ENCODE results near the gene SERPINE1.
A peak's percentile ranks its signal among the peaks of the same experiment; 100 is the strongest.

SERPINE1 gene

GRCh38 chr7:101156866-101157589 is 30.1 kb downstream of the SERPINE1 start:
- no peak for DNase-seq

GRCh38 chr7:101159696-101160674 is 33.1 kb downstream of the SERPINE1 start:
- no peak for DNase-seq

- no peak for DNase-seq
Observed at GRCh38 chr7:101160910-101161309, 34.0 kb downstream of the SERPINE1 start.

- no peak for DNase-seq
Observed at GRCh38 chr7:101161692-101162471, 35.0 kb downstream of the SERPINE1 start.

- DNase-seq: peak in 3 of 4 experiments; percentile 34 to 65 (median 57)
Observed at GRCh38 chr7:101162551-101163278, 35.8 kb downstream of the SERPINE1 start.

GRCh38 chr7:101163279-101164070 is 36.6 kb downstream of the SERPINE1 start:
- no peak for DNase-seq

- peak in 3 of 4 experiments; percentile 57 to 80 (median 66) for DNase-seq
Observed at GRCh38 chr7:101164071-101164840, 37.4 kb downstream of the SERPINE1 start.

- peak; percentile 98 to 100 (median 99) for DNase-seq
Observed at GRCh38 chr7:101165075-101165957, 38.4 kb downstream of the SERPINE1 start, which contains the start of gene VGF. TSS of gene VGF (minus strand) at chr7:101165569. CDS start at chr7:101164843, 726 bp downstream.

- no peak for DNase-seq
Observed at GRCh38 chr7:101165958-101166647, 39.2 kb downstream of the SERPINE1 start.

- DNase-seq: no peak
Observed at GRCh38 chr7:101166648-101166908, 39.7 kb downstream of the SERPINE1 start.

GRCh38 chr7:101166909-101167644 is 40.2 kb downstream of the SERPINE1 start:
- no peak for DNase-seq

GRCh38 chr7:101167645-101168411 is 40.9 kb downstream of the SERPINE1 start:
- DNase-seq: no peak

- DNase-seq: no peak
Observed at GRCh38 chr7:101168412-101169049, 41.6 kb downstream of the SERPINE1 start.

GRCh38 chr7:101169110-101169837 is 42.4 kb downstream of the SERPINE1 start:
- DNase-seq: no peak

- DNase-seq: peak; percentile 64 to 82 (median 72)
Observed at GRCh38 chr7:101169838-101170551, 43.1 kb downstream of the SERPINE1 start.
